Endothelial cell of umbilical vein (primary cell): Measurements from ENCODE around the gene NDUFB10.
A peak's percentile ranks its signal among the peaks of the same experiment; 100 is the strongest.

Experiments used
- EZH2 ChIP-seq: IDR thresholded peaks from 2 replicates; pipeline ENCODE4 v1.6.1; 2012; ENCODE audit warnings: borderline replicate concordance, low read depth, mild to moderate bottlenecking, moderate library complexity, low read length, inconsistent platforms; ENCODE audit not compliant: severe bottlenecking
- GATA2 ChIP-seq: IDR thresholded peaks from 2 replicates; pipeline ENCODE4 v1.7.0; 2011; ENCODE audit warnings: low read depth, mild to moderate bottlenecking, moderate library complexity, mixed read lengths, low read length; ENCODE audit not compliant: insufficient read length, insufficient read depth
- JUN ChIP-seq: IDR thresholded peaks from 2 replicates; pipeline ENCODE4 v1.6.1; 2011; ENCODE audit warnings: borderline replicate concordance, low read depth; ENCODE audit not compliant: insufficient read length, insufficient read depth
- MYC ChIP-seq: IDR thresholded peaks from one replicate; pipeline ENCODE4 v1.6.1; 2011; ENCODE audit warnings: mild to moderate bottlenecking, low read depth, low read length
- POLR2A ChIP-seq: IDR thresholded peaks from 2 replicates; pipeline ENCODE4 v1.6.1; 2012; ENCODE audit warnings: low read depth, mild to moderate bottlenecking, control low read depth, low read length
- POLR2AphosphoS5 ChIP-seq: IDR thresholded peaks from 2 replicates; pipeline ENCODE4 v1.6.1; 2012; ENCODE audit warnings: low read depth, mild to moderate bottlenecking, control low read depth, low read length, moderate library complexity; ENCODE audit not compliant: insufficient read depth
- TF ChIP-seq, protein P1 (sequence below), 2 donors: IDR thresholded peaks; 1 replicate in 1 of 2; 2 replicates in 1 of 2; pipeline ENCODE4 v1.5.1; 2011; ENCODE audit warnings: low read length in 2 of 2, mild to moderate bottlenecking in 2 of 2, moderate library complexity in 2 of 2, control low read depth in 1 of 2, inconsistent platforms in 1 of 2, low read depth in 1 of 2; ENCODE audit not compliant: insufficient read depth in 1 of 2; ENCODE audit errors: extremely low read depth in 1 of 2

GRCh38 chr16:1942810-1943726 lies 16.3 kb upstream of the NDUFB10 start, which contains the start of gene MSRB1:
- TF ChIP-seq EZH2 (no peak), MYC (no peak), POLR2A (peak; percentile 91), JUN (no peak), POLR2AphosphoS5 (peak; percentile 94), GATA2 (no peak)
- TF ChIP-seq, protein P1, sequence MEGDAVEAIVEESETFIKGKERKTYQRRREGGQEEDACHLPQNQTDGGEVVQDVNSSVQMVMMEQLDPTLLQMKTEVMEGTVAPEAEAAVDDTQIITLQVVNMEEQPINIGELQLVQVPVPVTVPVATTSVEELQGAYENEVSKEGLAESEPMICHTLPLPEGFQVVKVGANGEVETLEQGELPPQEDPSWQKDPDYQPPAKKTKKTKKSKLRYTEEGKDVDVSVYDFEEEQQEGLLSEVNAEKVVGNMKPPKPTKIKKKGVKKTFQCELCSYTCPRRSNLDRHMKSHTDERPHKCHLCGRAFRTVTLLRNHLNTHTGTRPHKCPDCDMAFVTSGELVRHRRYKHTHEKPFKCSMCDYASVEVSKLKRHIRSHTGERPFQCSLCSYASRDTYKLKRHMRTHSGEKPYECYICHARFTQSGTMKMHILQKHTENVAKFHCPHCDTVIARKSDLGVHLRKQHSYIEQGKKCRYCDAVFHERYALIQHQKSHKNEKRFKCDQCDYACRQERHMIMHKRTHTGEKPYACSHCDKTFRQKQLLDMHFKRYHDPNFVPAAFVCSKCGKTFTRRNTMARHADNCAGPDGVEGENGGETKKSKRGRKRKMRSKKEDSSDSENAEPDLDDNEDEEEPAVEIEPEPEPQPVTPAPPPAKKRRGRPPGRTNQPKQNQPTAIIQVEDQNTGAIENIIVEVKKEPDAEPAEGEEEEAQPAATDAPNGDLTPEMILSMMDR (IDR thresholded peaks at IDR 0.05; ENCODE audit: extremely low read depth in 1 of 2, insufficient read depth in 1 of 2, low read depth in 1 of 2, low read length in 2 of 2) = peak in 1 of 2 donors; percentile 3
